IMR-90 (cell line): ENCODE measurements around the gene PRR13. TPM values are rescaled to one million over a fixed set of nuclear protein-coding genes. Genes with fewer than 3 reads are reported as not detected.

ENCODE experiments used
- ATAC-seq: fragments of 200-7000 bp; cut with Tn5 transposase; 2 replicates; pipeline ENCODE4 v1.9.1; 2020; ENCODE audit warnings: low read depth, mild to moderate bottlenecking, moderate library complexity
- BruUV-seq: library from RNA; stranded (reverse); fragments of 400-500 nt; replicated peaks from 2 replicates; lab custom pipeline; 2021; lab: Mats Ljungman, UMichigan
- CTCF ChIA-PET: fragments of 300-600 bp; formaldehyde crosslinking; extraction: SDS; loops from one replicate; lab custom pipeline; 2021; ENCODE audit warnings: antibody characterized with exemption; lab: Yijun Ruan, JAX
- POLR2A ChIA-PET: fragments of 300-600 bp; sonication (Branson Sonifier 250); formaldehyde crosslinking; loops from one replicate; lab custom pipeline; 2022; ENCODE audit warnings: antibody characterized with exemption; ENCODE audit not compliant: unreplicated experiment; lab: Charles Lee
- DNase-seq: peaks from one replicate; pipeline ENCODE4 v3.0.0; 2013
- H2AFZ ChIP-seq: replicated peaks from 2 replicates; pipeline ENCODE3; 2013; ENCODE audit warnings: low read length, mild to moderate bottlenecking; ENCODE audit not compliant: poor library complexity
- H2AK5ac ChIP-seq: 2 replicates; pipeline ENCODE4 v1.6.1; 2013; ENCODE audit warnings: low read depth, low read length, inconsistent platforms
- H2AK9ac ChIP-seq: replicated peaks from 2 replicates; pipeline ENCODE3; 2013; ENCODE audit warnings: mild to moderate bottlenecking, low read depth, low read length, moderate library complexity; ENCODE audit not compliant: poor library complexity
- H2BK120ac ChIP-seq: 2 replicates; pipeline ENCODE4 v1.6.1; 2013; ENCODE audit warnings: low read depth, low read length, inconsistent platforms
- H2BK15ac ChIP-seq: 3 replicates; pipeline ENCODE4 v1.6.1; 2013; ENCODE audit warnings: low read depth, low read length, inconsistent platforms
- H2BK20ac ChIP-seq: 2 replicates; pipeline ENCODE4 v1.6.1; 2013; ENCODE audit warnings: low read depth, mild to moderate bottlenecking, inconsistent platforms, low read length, moderate library complexity
- H2BK5ac ChIP-seq: 2 replicates; pipeline ENCODE4 v1.6.1; 2013; ENCODE audit warnings: mild to moderate bottlenecking, low read depth, low read length, inconsistent platforms; ENCODE audit not compliant: poor library complexity, severe bottlenecking
- H3K14ac ChIP-seq: replicated peaks from 2 replicates; pipeline ENCODE4 v1.6.1; 2013; ENCODE audit warnings: low read depth, low read length, inconsistent platforms
- H3K18ac ChIP-seq: 2 replicates; pipeline ENCODE4 v1.6.1; 2013; ENCODE audit warnings: low read depth, low read length, control low read depth
- H3K23ac ChIP-seq: 2 replicates; pipeline ENCODE4 v1.6.1; 2013; ENCODE audit warnings: low read depth, low read length, inconsistent platforms
- H3K27ac ChIP-seq: 2 replicates; pipeline ENCODE4 v1.5.1; 2013; ENCODE audit warnings: mild to moderate bottlenecking, control low read depth, low read length; ENCODE audit not compliant: insufficient read depth
- H3K27me3 ChIP-seq: 2 replicates; pipeline ENCODE4 v1.6.1; 2013; ENCODE audit warnings: low read length; ENCODE audit not compliant: control insufficient read depth, insufficient read depth
- H3K36me3 ChIP-seq: 2 replicates; pipeline ENCODE4 v1.6.1; 2013; ENCODE audit warnings: low read length, mixed read lengths; ENCODE audit not compliant: control insufficient read depth, insufficient read depth
- H3K4ac ChIP-seq: 2 replicates; pipeline ENCODE4 v1.6.1; 2013; ENCODE audit warnings: low read depth, low read length, inconsistent platforms
- H3K4me1 ChIP-seq: 2 replicates; pipeline ENCODE4 v1.6.1; 2013; ENCODE audit warnings: low read length, mixed read lengths; ENCODE audit not compliant: control insufficient read depth, insufficient read depth
- H3K4me2 ChIP-seq: 2 replicates; pipeline ENCODE4 v1.6.1; 2013; ENCODE audit warnings: low read depth, mild to moderate bottlenecking, control low read depth, low read length, moderate library complexity
- H3K4me3 ChIP-seq: 2 replicates; pipeline ENCODE4 v1.5.1; 2013; ENCODE audit warnings: low read depth, mild to moderate bottlenecking, control low read depth, low read length, moderate library complexity; ENCODE audit not compliant: insufficient read depth
- H3K56ac ChIP-seq: 2 replicates; pipeline ENCODE4 v1.6.1; 2013; ENCODE audit warnings: low read length, inconsistent platforms; ENCODE audit not compliant: insufficient read depth; ENCODE audit errors: extremely low read depth
- H3K79me1 ChIP-seq, 2 experiments: 2 replicates each; pipeline ENCODE4 v1.6.1; 2013; ENCODE audit warnings: low read length in 2 of 2, inconsistent platforms in 1 of 2, low read depth in 1 of 2
- H3K9ac ChIP-seq: 2 replicates; pipeline ENCODE4 v1.6.1; 2013; ENCODE audit warnings: low read depth, low read length, control low read depth
- H3K9me1 ChIP-seq: 2 replicates; pipeline ENCODE4 v1.6.1; 2013; ENCODE audit warnings: low read length, inconsistent platforms; ENCODE audit not compliant: insufficient read depth
- H3K9me3 ChIP-seq: 2 replicates; pipeline ENCODE4 v1.6.1; 2013; ENCODE audit warnings: low read length; ENCODE audit not compliant: control insufficient read depth, insufficient read depth
- H4K20me1 ChIP-seq: 2 replicates; pipeline ENCODE4 v1.6.1; 2013; ENCODE audit warnings: low read length, inconsistent platforms; ENCODE audit not compliant: insufficient read depth
- H4K5ac ChIP-seq: 2 replicates; pipeline ENCODE4 v1.6.1; 2013; ENCODE audit warnings: mild to moderate bottlenecking, low read depth, low read length, control low read depth
- H4K8ac ChIP-seq, 2 experiments: 2 replicates each; pipeline ENCODE4 v1.6.1; 2013; ENCODE audit warnings: low read depth in 2 of 2, low read length in 2 of 2, control low read depth in 1 of 2, inconsistent platforms in 1 of 2
- H4K91ac ChIP-seq: 2 replicates; pipeline ENCODE4 v1.6.1; 2013; ENCODE audit warnings: low read depth, low read length, inconsistent platforms; ENCODE audit not compliant: insufficient read depth
- BHLHE40 ChIP-seq: fragments of 150-350 bp; IDR thresholded peaks from 2 replicates; pipeline ENCODE4 v1.6.1; 2016; ENCODE audit warnings: mild to moderate bottlenecking, low read depth, low read length
- FOS ChIP-seq: fragments of 150-350 bp; IDR thresholded peaks from 2 replicates; pipeline ENCODE4 v1.6.1; 2016; ENCODE audit warnings: low read depth, low read length
- MAFK ChIP-seq: IDR thresholded peaks from 2 replicates; pipeline ENCODE4 v1.6.1; 2012; ENCODE audit warnings: low read depth, low read length, improper control_type of control experiment
- MAZ ChIP-seq: IDR thresholded peaks from 2 replicates; pipeline ENCODE4 v1.6.1; 2012; ENCODE audit warnings: low read depth, mild to moderate bottlenecking, low read length, improper control_type of control experiment, moderate library complexity, borderline replicate concordance
- MXI1 ChIP-seq: IDR thresholded peaks from 2 replicates; pipeline ENCODE4 v1.6.1; 2012; ENCODE audit warnings: low read depth, mild to moderate bottlenecking, low read length, moderate library complexity, borderline replicate concordance
- NFE2L2 ChIP-seq: fragments of 150-350 bp; IDR thresholded peaks from 2 replicates; pipeline ENCODE4 v1.6.1; 2016; ENCODE audit warnings: low read depth, mild to moderate bottlenecking, low read length
- RAD21 ChIP-seq: IDR thresholded peaks from 2 replicates; pipeline ENCODE4 v1.6.1; 2012; ENCODE audit warnings: low read length, improper control_type of control experiment
- RCOR1 ChIP-seq: IDR thresholded peaks from 2 replicates; pipeline ENCODE4 v1.6.1; 2012; ENCODE audit warnings: mild to moderate bottlenecking, low read length, improper control_type of control experiment; ENCODE audit not compliant: insufficient replicate concordance
- SMC3 ChIP-seq: fragments of 150-350 bp; IDR thresholded peaks from 2 replicates; pipeline ENCODE4 v1.6.1; 2016; ENCODE audit warnings: low read depth, mild to moderate bottlenecking, antibody characterized with exemption, low read length, moderate library complexity
- USF2 ChIP-seq: fragments of 150-350 bp; IDR thresholded peaks from 2 replicates; pipeline ENCODE4 v1.6.1; 2017; ENCODE audit warnings: mild to moderate bottlenecking, antibody characterized with exemption, low read length, low read depth
- WGBS, 2 experiments: methylation state at CpG; one replicate each; pipeline versions ENCODE4 v1.1.5 to v1.1.7; 2013; ENCODE audit warnings: missing lambda C conversion rate in 2 of 2; ENCODE audit not compliant: insufficient read length in 1 of 2; ENCODE audit errors: extremely low coverage in 2 of 2; 5-methylcytosine and 5-hydroxymethylcytosine counted together
- dilution Hi-C: fragments of 300-500 bp; cut with HindIII; formaldehyde crosslinking; loops from one replicate; pipeline ENCODE4 v1.14.3; 2018; ENCODE audit warnings: low sequenced_read_pairs; ENCODE audit not compliant: unreplicated experiment
- in situ Hi-C: fragments of 300-500 bp; cut with MboI; formaldehyde crosslinking; loops from 3 replicates; pipeline ENCODE4 v1.14.3; 2019; ENCODE audit warnings: low sequenced_read_pairs, inconsistent platforms, mixed read lengths
- intact Hi-C: fragments of 100-400 bp; cut with micrococcal nuclease; formaldehyde crosslinking; loops from 2 replicates; pipeline ENCODE4 v1.10.0; 2022
- polyA plus RNA-seq, 3 experiments: library from polyadenylated mRNA; depleted of rRNA; stranded (reverse); fragments of >200 nt; gene quantifications; 2 replicates each; pipeline ENCODE4 v1.2.3, GENCODE V29; 2012; ENCODE audit warnings: low replicate concordance in 1 of 3
- total RNA-seq: library from RNA; depleted of rRNA; stranded (reverse); fragments of >200 nt; gene quantifications from 2 replicates; pipeline ENCODE4 v1.2.3, GENCODE V29; 2012

The PRR13 gene
- total and polyA plus RNA-seq, 2 of the 4 experiments (the other 2 are of a cell fraction): 25.5 to 114 TPM

DNA sequence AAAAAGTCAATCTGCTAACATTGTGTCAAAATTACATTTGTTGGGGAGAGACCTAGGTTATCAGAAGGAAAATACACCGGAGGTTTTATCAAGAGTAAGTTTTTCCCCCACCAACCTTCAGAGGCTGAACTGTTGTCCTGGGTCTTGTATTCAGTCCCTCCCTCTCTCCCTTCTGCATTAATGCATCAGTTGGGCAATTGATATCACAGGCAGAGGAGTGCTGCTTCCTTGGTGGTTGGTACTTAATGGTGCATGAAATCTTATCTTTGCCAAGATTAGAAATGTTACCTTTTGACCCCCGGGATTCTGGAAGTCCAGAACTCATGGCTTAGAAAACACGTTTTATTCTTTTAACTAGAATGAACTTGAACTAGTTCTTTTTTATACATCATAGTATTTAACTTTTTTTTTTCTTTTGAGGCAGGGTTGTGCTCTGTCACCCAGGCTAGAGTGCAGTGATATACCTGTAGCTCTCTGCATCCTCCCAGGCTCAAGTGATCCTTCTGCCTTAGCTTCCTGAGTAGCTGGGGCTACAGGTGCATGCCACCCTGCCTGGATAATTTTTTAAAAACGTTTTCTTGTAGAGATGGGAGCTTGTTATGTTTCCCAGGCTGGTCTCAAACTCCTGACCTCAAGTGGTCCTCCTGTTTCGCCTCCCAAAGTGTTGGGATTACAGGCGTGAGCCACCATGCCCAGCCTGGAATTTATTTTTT lies 15.3 kb downstream of the PRR13 start:
- H2BK15ac ChIP-seq: no peak overlapping the region
- no peak overlapping the region for H3K4ac ChIP-seq
- intact Hi-C loops: loop anchor here (1.0 kb wide), 1 partner anchor 10 kb away; no protein-coding TSS in a partner anchor
- H3K4me3 ChIP-seq: no peak overlapping the region
- no peaks in the 10 kb centered on the region for H3K9me3 ChIP-seq
- DNase-seq (no peak), ATAC-seq (no peak)
- H4K8ac ChIP-seq: no peak overlapping the region
- dilution Hi-C loops: no loop called here
- ChIA-PET POLR2A (no interaction called here), CTCF (no interaction called here)
- in situ Hi-C loops: no loop called here
- no peaks in the 10 kb centered on the region for H3K27me3 ChIP-seq
- H2AK9ac ChIP-seq: no peak overlapping the region
- TF ChIP-seq MAFK (no peak), SMC3 (no peak), RAD21 (no peak), USF2 (no peak), MXI1 (no peak), MAZ (no peak), BHLHE40 (no peak), FOS (no peak), RCOR1 (no peak), NFE2L2 (no peak)
- 100% methylated on average over 1 of the region's 6 CpGs; no CpG with 5 or more reads in 1 of the 2 experiments for WGBS, 2 experiments
- H4K5ac ChIP-seq: no peak overlapping the region
- peaks cover 43 to 61% of the 10 kb centered on the region in 2 experiments for H3K79me1 ChIP-seq
- no peak overlapping the region for H2BK120ac ChIP-seq
- no peaks in the 10 kb centered on the region for H3K9me1 ChIP-seq
- H3K27ac ChIP-seq: no peak overlapping the region
- no peak overlapping the region for H3K4me2 ChIP-seq
- no peak overlapping the region for H3K18ac ChIP-seq
- H4K20me1 ChIP-seq: peaks cover 95% of the 10 kb centered on the region
- H3K36me3 ChIP-seq: peaks cover 61% of the 10 kb centered on the region
- H2BK5ac ChIP-seq: no peak overlapping the region
- no peak overlapping the region for H3K9ac ChIP-seq
- no peak overlapping the region for H3K14ac ChIP-seq
- no peak overlapping the region for H2BK20ac ChIP-seq
- H3K56ac ChIP-seq: no peak overlapping the region
- H4K91ac ChIP-seq: no peak overlapping the region
- H3K4me1 ChIP-seq: peaks cover 9% of the 10 kb centered on the region
- no TSS peak for BruUV-seq
- no peak overlapping the region for H2AK5ac ChIP-seq
- no peak overlapping the region for H2AFZ ChIP-seq
- no peak overlapping the region for H3K23ac ChIP-seq
